Smooth muscle cell (in vitro differentiated cells): ENCODE measurements around the gene ITGB1BP1. TPM values are rescaled to one million over a fixed set of nuclear protein-coding genes. Genes with fewer than 3 reads are reported as not detected.

ENCODE experiments used
- DNase-seq: peaks from one replicate; lab custom pipeline; 2025; ENCODE audit not compliant: unreplicated experiment; lab: John Stamatoyannopoulos, UW
- H2AFZ ChIP-seq: fragments of 200-600 bp; sonication (generic); 2 replicates; pipeline ENCODE4 v1.6.0; 2016; ENCODE audit warnings: antibody characterized with exemption, low read depth, mild to moderate bottlenecking
- H3F3A ChIP-seq: fragments of 200-600 bp; sonication (generic); 2 replicates; pipeline ENCODE4 v1.6.0; 2017; ENCODE audit warnings: antibody characterized with exemption, low read depth
- H3K27ac ChIP-seq: fragments of 200-600 bp; sonication (generic); 2 replicates; pipeline ENCODE4 v1.5.1; 2016; ENCODE audit warnings: low read depth, mild to moderate bottlenecking
- H3K27me3 ChIP-seq: fragments of 200-600 bp; sonication (generic); 2 replicates; pipeline ENCODE4 v1.6.1; 2016; ENCODE audit warnings: low read depth, mild to moderate bottlenecking
- H3K36me3 ChIP-seq: fragments of 200-600 bp; sonication (generic); 2 replicates; pipeline ENCODE4 v1.5.1; 2016; ENCODE audit warnings: low read depth
- H3K4me1 ChIP-seq: fragments of 200-600 bp; sonication (generic); 2 replicates; pipeline ENCODE4 v1.5.1; 2016; ENCODE audit warnings: low read depth
- H3K4me2 ChIP-seq: fragments of 200-600 bp; sonication (generic); 2 replicates; pipeline ENCODE4 v1.6.0; 2016; ENCODE audit warnings: mild to moderate bottlenecking
- H3K4me3 ChIP-seq: fragments of 200-600 bp; sonication (generic); 2 replicates; pipeline ENCODE4 v1.5.1; 2016; ENCODE audit warnings: mild to moderate bottlenecking
- H3K79me2 ChIP-seq: fragments of 200-600 bp; sonication (generic); 2 replicates; pipeline ENCODE4 v1.6.0; 2016; ENCODE audit warnings: low read depth, mild to moderate bottlenecking
- H3K9ac ChIP-seq: fragments of 200-600 bp; sonication (generic); 2 replicates; pipeline ENCODE4 v1.6.0; 2016; ENCODE audit warnings: low read depth
- H3K9me3 ChIP-seq: fragments of 200-600 bp; sonication (generic); replicated peaks from 2 replicates; pipeline ENCODE4 v1.5.1; 2016; ENCODE audit warnings: low read depth
- H4K20me1 ChIP-seq: fragments of 200-600 bp; sonication (generic); 2 replicates; pipeline ENCODE4 v1.6.0; 2016; ENCODE audit warnings: low read depth
- WGBS: methylation state at CpG from one replicate; pipeline ENCODE4 v1.1.7; 2016; ENCODE audit warnings: low lambda C conversion rate; 5-methylcytosine and 5-hydroxymethylcytosine counted together
- polyA plus RNA-seq: library from polyadenylated mRNA; unstranded; fragments of >200 nt; fragmentation: Nextera tagmentation; extraction: Ambion mirVana; gene quantifications from 2 replicates; pipeline ENCODE4 v1.2.1, GENCODE V29; 2016
- total RNA-seq: library from RNA; depleted of rRNA; stranded (reverse); fragments of >200 nt; gene quantifications from 2 replicates; pipeline ENCODE4 v1.2.3, GENCODE V29; 2014
- TF ChIP-seq, protein P1 (sequence below): fragments of 200-600 bp; sonication (generic); IDR thresholded peaks from 2 replicates; pipeline ENCODE4 v1.5.1; 2017; ENCODE audit warnings: borderline replicate concordance, mild to moderate bottlenecking, antibody characterized with exemption; ENCODE audit not compliant: insufficient read depth, poor library complexity, severe bottlenecking

ITGB1BP1 gene
- total and polyA plus RNA-seq, 2 experiments from 2014 or later: 53.9 to 138 TPM

DNA sequence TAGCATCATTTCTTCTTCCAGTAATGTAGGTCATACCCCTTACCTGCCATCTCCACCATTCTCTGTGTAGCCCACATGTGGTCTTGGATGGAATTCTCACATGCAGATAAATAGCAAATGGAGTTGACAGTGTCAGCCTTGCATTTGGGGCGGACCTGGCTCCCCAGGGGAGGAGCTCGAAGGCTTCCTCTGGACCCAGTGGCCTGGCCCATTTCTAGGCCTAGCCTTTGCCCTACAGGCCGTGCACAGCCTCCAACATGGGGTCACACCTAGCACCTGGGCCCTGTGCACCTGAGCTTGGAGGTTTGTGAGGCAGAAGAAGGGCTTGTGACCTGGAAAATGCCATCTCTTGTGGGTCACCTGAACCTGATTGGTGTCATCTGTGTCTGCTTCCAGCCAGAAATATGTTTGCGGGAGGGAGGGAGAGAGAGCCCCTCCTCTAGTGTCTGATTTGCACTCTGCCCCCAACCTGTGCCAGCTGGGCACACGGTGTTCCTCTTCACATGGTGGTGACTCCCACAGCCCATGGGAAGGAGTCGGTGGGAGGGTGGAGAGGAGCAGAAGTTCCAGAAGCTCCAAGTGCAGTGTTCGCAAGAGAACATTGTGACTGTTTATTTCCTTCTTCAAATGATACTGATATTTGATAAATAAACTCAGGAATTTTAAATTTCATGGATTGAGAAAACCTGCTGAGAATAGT lies 33.0 kb downstream of the ITGB1BP1 start:
- Histone ChIP-seq H3K4me3 (no peak overlapping the region), H2AFZ (no peak overlapping the region), H3K36me3 (peaks cover 7% of the 10 kb centered on the region), H3F3A (no peaks in the 10 kb centered on the region), H3K9me3 (no peaks in the 10 kb centered on the region), H3K27ac (no peak overlapping the region), H3K4me1 (peaks cover 11% of the 10 kb centered on the region), H3K4me2 (no peak overlapping the region), H3K79me2 (no peaks in the 10 kb centered on the region), H3K27me3 (no peaks in the 10 kb centered on the region), H4K20me1 (no peaks in the 10 kb centered on the region), H3K9ac (no peak overlapping the region)
- TF ChIP-seq, protein P1, sequence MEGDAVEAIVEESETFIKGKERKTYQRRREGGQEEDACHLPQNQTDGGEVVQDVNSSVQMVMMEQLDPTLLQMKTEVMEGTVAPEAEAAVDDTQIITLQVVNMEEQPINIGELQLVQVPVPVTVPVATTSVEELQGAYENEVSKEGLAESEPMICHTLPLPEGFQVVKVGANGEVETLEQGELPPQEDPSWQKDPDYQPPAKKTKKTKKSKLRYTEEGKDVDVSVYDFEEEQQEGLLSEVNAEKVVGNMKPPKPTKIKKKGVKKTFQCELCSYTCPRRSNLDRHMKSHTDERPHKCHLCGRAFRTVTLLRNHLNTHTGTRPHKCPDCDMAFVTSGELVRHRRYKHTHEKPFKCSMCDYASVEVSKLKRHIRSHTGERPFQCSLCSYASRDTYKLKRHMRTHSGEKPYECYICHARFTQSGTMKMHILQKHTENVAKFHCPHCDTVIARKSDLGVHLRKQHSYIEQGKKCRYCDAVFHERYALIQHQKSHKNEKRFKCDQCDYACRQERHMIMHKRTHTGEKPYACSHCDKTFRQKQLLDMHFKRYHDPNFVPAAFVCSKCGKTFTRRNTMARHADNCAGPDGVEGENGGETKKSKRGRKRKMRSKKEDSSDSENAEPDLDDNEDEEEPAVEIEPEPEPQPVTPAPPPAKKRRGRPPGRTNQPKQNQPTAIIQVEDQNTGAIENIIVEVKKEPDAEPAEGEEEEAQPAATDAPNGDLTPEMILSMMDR: no peak
- 95% methylated on average over 7 of the region's 7 CpGs for WGBS
- no peak for DNase-seq

DNA sequence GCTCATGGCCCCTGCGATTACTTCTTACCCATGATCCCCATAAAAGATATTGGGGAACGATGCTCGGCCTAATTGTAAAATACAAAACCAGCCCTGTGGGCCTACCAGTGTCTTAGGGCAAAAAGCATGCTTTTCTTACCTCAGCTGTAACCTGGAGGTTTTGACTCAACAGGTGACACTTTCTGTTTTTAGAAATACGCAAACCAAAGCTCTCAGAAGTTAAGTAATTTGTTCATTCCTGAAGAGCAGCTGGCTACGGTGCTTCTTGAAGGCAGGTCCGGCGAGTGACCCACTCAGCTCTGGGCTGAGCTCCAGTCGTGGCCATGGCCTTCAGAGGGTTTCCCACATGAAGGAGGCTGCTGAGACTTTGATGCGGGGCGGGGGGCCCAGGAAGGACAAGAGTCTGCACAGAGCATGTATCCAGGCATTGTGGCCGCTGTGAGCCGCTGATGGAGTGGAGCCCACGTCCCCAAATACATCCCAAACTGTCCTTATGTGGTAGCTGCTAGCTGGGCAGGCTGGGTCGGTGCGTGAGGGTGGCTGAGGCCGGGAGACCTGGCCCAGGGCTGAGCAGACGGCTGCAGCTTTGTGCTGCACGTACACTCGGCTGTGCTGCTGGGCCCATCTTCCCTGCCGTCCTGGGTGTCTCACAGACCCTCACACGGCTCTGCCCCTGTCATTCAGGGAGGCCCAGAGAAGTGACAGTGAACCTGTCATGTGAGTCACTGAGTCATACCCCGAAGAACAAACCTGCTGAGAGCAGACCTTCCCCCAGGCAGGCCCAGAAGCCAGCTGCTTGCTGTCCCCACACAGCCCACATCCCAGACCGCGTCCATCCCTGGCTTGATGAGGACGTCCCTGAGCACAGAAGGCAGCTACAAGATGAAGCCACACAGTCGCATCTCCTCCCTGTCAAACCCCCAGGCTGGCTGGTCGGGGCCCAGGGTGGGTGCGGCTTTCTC lies 34.1 kb downstream of the ITGB1BP1 start:
- Histone ChIP-seq H3K27me3 (no peaks in the 10 kb centered on the region), H3K9ac (no peak overlapping the region), H3K27ac (no peak overlapping the region), H2AFZ (no peak overlapping the region), H3K9me3 (no peaks in the 10 kb centered on the region), H4K20me1 (no peaks in the 10 kb centered on the region), H3K4me3 (no peak overlapping the region), H3K4me2 (no peak overlapping the region), H3K36me3 (peaks cover 7% of the 10 kb centered on the region), H3F3A (no peaks in the 10 kb centered on the region), H3K79me2 (no peaks in the 10 kb centered on the region), H3K4me1 (peaks cover 11% of the 10 kb centered on the region)
- WGBS: 89% methylated on average over 28 of the region's 28 CpGs
- TF ChIP-seq, protein P1: no peak
- no peak for DNase-seq

DNA sequence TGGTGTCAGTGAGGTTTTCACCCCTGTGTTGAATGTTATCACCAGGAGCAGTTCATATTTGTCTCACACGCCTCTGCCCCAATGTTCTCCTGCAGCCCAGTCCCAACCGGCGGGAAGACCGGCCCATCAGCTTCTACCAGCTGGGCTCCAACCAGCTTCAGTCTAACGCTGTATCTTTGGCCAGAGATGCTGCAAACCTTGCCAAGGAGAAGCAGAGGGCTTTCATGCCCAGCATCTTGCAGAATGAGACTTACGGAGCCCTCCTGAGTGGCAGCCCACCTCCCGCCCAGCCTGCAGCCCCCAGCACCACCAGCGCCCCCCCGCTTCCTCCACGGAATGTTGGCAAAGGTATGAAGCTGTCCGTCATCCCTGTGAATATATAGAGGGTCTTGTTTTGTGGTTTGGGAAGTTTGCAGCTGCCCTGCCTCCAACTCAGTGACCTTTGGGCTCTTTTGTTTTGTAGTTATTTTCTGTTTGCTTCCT lies 35.1 kb downstream of the ITGB1BP1 start:
- no peak overlapping the region for H3K4me3 ChIP-seq
- WGBS: 98% methylated on average over 11 of the region's 11 CpGs

More for the DNA sequence above, 35.1 kb downstream of the ITGB1BP1 start:
- peaks cover 7% of the 10 kb centered on the region for H3K36me3 ChIP-seq
- H2AFZ ChIP-seq: no peak overlapping the region
- DNase-seq: no peak
- no peaks in the 10 kb centered on the region for H4K20me1 ChIP-seq
- H3K79me2 ChIP-seq: no peaks in the 10 kb centered on the region
- no peaks in the 10 kb centered on the region for H3F3A ChIP-seq
- H3K9me3 ChIP-seq: no peaks in the 10 kb centered on the region
- no peak overlapping the region for H3K9ac ChIP-seq
- TF ChIP-seq, protein P1: no peak
- H3K4me1 ChIP-seq: peaks cover 10% of the 10 kb centered on the region
- no peak overlapping the region for H3K27ac ChIP-seq
- no peak overlapping the region for H3K4me2 ChIP-seq
- H3K27me3 ChIP-seq: no peaks in the 10 kb centered on the region
